ENCODE results near the gene TM4SF4. TPM values are rescaled to one million over a fixed set of nuclear protein-coding genes. Genes with fewer than 3 reads are reported as not detected.

The TM4SF4 gene
- total RNA-seq, 1 donor: under 0.01 TPM

- H3K4me3 ChIP-seq (ENCODE audit: low read depth, low read length): no peak overlapping the region
- no peak for TF ChIP-seq CTCF (IDR thresholded peaks at IDR 0.05; ENCODE audit: insufficient read depth, low read depth, low read length)
- DNase-seq (ENCODE audit: low read depth): peak; percentile 40
Measured at GRCh38 chr3:149468504-149469212, 5.8 kb upstream of the TM4SF4 start.

- no peak overlapping the region for H3K4me3 ChIP-seq (ENCODE audit: low read depth, low read length)
- no peak for DNase-seq (ENCODE audit: low read depth)
- TF ChIP-seq CTCF (IDR thresholded peaks at IDR 0.05; ENCODE audit: insufficient read depth, low read depth, low read length): no peak
Measured at GRCh38 chr3:149470381-149470780, 4.1 kb upstream of the TM4SF4 start.

- peak; percentile 34 for DNase-seq (ENCODE audit: low read depth)
- no peak overlapping the region for H3K4me3 ChIP-seq (ENCODE audit: low read depth, low read length)
- no peak for TF ChIP-seq CTCF (IDR thresholded peaks at IDR 0.05; ENCODE audit: insufficient read depth, low read depth, low read length)
Measured at GRCh38 chr3:149472030-149472797, 2.3 kb upstream of the TM4SF4 start.

- no peak overlapping the region for H3K4me3 ChIP-seq (ENCODE audit: low read depth, low read length)
- TF ChIP-seq CTCF (IDR thresholded peaks at IDR 0.05; ENCODE audit: insufficient read depth, low read depth, low read length): no peak
- DNase-seq (ENCODE audit: low read depth): peak; percentile 60
Measured at GRCh38 chr3:149473357-149474249, 894 bp upstream of the TM4SF4 start.

GRCh38 chr3:149475451-149476060 is 1.1 kb downstream of the TM4SF4 start:
- TF ChIP-seq CTCF (IDR thresholded peaks at IDR 0.05; ENCODE audit: insufficient read depth, low read depth, low read length): no peak
- peak; percentile 20 for DNase-seq (ENCODE audit: low read depth)
- H3K4me3 ChIP-seq (ENCODE audit: low read depth, low read length): no peak overlapping the region

GRCh38 chr3:149476225-149476624 is 1.7 kb downstream of the TM4SF4 start:
- DNase-seq (ENCODE audit: low read depth): no peak
- no peak for TF ChIP-seq CTCF (IDR thresholded peaks at IDR 0.05; ENCODE audit: insufficient read depth, low read depth, low read length)
- no peak overlapping the region for H3K4me3 ChIP-seq (ENCODE audit: low read depth, low read length)

All from fibroblast of villous mesenchyme (primary cell).